Measurements from ENCODE around the gene LGALS3.

DNA sequence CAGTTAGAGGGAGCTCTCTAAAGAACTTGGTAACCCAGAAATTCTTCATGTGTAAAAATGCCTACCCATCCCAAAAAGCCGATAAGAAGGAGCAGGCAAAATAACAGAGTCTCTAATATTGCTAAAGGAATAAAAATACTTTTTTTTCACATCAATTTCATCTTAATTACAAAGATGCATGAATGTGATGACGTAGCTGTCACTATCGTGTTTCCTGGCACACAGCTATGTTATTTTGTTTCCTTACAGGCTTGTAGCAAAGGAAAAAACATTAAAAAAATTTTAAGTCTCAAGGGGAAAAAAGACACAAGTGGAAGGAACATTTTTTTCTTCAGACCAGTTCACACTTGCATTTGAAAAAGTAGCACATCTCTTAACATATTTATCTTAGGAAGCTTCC lies 10.3 kb upstream of the LGALS3 start:
- no peak for TF ChIP-seq POLR2A (IDR thresholded peaks at IDR 0.05)
- TF ChIP-seq, protein P1, sequence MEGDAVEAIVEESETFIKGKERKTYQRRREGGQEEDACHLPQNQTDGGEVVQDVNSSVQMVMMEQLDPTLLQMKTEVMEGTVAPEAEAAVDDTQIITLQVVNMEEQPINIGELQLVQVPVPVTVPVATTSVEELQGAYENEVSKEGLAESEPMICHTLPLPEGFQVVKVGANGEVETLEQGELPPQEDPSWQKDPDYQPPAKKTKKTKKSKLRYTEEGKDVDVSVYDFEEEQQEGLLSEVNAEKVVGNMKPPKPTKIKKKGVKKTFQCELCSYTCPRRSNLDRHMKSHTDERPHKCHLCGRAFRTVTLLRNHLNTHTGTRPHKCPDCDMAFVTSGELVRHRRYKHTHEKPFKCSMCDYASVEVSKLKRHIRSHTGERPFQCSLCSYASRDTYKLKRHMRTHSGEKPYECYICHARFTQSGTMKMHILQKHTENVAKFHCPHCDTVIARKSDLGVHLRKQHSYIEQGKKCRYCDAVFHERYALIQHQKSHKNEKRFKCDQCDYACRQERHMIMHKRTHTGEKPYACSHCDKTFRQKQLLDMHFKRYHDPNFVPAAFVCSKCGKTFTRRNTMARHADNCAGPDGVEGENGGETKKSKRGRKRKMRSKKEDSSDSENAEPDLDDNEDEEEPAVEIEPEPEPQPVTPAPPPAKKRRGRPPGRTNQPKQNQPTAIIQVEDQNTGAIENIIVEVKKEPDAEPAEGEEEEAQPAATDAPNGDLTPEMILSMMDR (IDR thresholded peaks at IDR 0.05), result no peak

Data from esophagus squamous epithelium (tissue), 4 donors.